Pancreas (tissue), 10 donors: ENCODE results near the gene ACOXL. TPM values are rescaled to one million over a fixed set of nuclear protein-coding genes. Genes with fewer than 3 reads are reported as not detected.

Source experiments
- ATAC-seq, 4 donors: fragments of 200-7000 bp; cut with Tn5 transposase; one replicate each; pipeline versions ENCODE4 v1.8.0 to v1.9.1; 2020; ENCODE audit warnings: mild to moderate bottlenecking in 4 of 4, moderate library complexity in 4 of 4
- DNase-seq, 6 donors: peaks; one replicate each; pipeline ENCODE4 v3.0.0-alpha.2; 2020
- FAIRE-seq: peaks from 2 replicates; lab custom pipeline; 2012; peaks lifted over from hg19 to GRCh38; lab: Jason Lieb, UNC
- H3K27ac ChIP-seq, 4 donors: fragments of 200-600 bp; sonication (generic); 1 replicate in 3 of 4; 2 replicates in 1 of 4; pipeline versions ENCODE4 v1.5.0 to v1.8.0; 2020
- H3K27me3 ChIP-seq, 4 donors: fragments of 200-600 bp; one replicate each; pipeline ENCODE4 v1.8.0; 2021
- H3K36me3 ChIP-seq, 3 donors: fragments of 200-600 bp; sonication (generic) in 1 of 3; one replicate each; pipeline versions ENCODE4 v1.5.0 to v1.8.0; 2020 to 2021
- H3K4me1 ChIP-seq, 3 donors: fragments of 200-600 bp; one replicate each; pipeline ENCODE4 v1.8.0; 2021
- H3K4me3 ChIP-seq, 4 donors: fragments of 200-600 bp; sonication (generic) in 2 of 4; one replicate each; pipeline versions ENCODE4 v1.5.0 to v1.8.0; 2020 to 2021
- H3K9me3 ChIP-seq, 4 donors: fragments of 200-600 bp; one replicate each; pipeline ENCODE4 v1.8.0; 2021
- CTCF ChIP-seq, 4 donors: fragments of 200-600 bp; sonication (generic) in 3 of 4; IDR thresholded peaks; one replicate each; pipeline versions ENCODE4 v1.5.0 to v1.8.0; 2021; ENCODE audit warnings: antibody characterized with exemption in 4 of 4
- WGBS, 2 donors: extraction: QIAGEN DNeasy Blood & Tissue Kit; methylation state at CpG; one replicate each; pipeline ENCODE4 v1.1.7; 2013; 5-methylcytosine and 5-hydroxymethylcytosine counted together
- intact Hi-C, 3 donors: fragments of 100-400 bp; cut with DNase I; formaldehyde crosslinking; loops; one replicate each; pipeline versions ENCODE4 v1.11.1 to v1.14.2; 2022
- polyA plus RNA-seq, 2 donors: library from polyadenylated mRNA; stranded (reverse); fragments of 200-250 nt; gene quantifications; one replicate each; pipeline ENCODE4 v1.2.3, GENCODE V29; 2013
- total RNA-seq, 6 donors: library from RNA; stranded (reverse); fragmentation: NEBNext Ultra II Directional in 4 of 6; extraction: Animal tissue kit (Norgen Biotek cat#: 25700) in 4 of 6; gene quantifications; one replicate each; pipeline versions ENCODE4 v1.2.1 to v1.2.4, GENCODE V29; 2021 to 2023
- donor health status: healthy with polysubstance abuse.
- donor health status: DM: no; HTN: no; CAD: no; lungs with moderate emphysema.
- donor health status: DM: no; HTN: no; CAD: no.
- donor health status: control.
- donor health status: control.
- donor health status: Bipolar disorder and iron deficiency.
- donor health status: DM: yes; HTN: yes; CAD: no.
- donor health status: DM: no; HTN: no; CAD: no.
- donor health status: DM: no; HTN: no; CAD: no.
- donor health status: DM: yes; HTN: yes; CAD: no.

Gene ACOXL
- total and polyA plus RNA-seq, 8 donors, result 0.06 to 0.75 (median 0.21) TPM; not detected in 2

GRCh38 chr2:110993557-110994231, 261.3 kb downstream of the ACOXL start:
- H3K27me3 ChIP-seq, result peaks cover 0 to 20% (median 0%) of the 10 kb centered on the region in 4 donors
- 33 to 34% methylated on average over 4 of the region's 4 CpGs for WGBS, 2 donors
- peak in 2 of 6 donors; percentile 15 to 39 for DNase-seq
- no peaks in the 10 kb centered on the region for H3K36me3 ChIP-seq
- ATAC-seq, result peak; percentile 56 to 87 (median 75)
- intact Hi-C loops, result no loop called here
- H3K4me1 ChIP-seq, result no peaks in the 10 kb centered on the region
- no peak overlapping the region for H3K27ac ChIP-seq
- no peak overlapping the region for H3K4me3 ChIP-seq
- TF ChIP-seq CTCF (IDR thresholded peaks at IDR 0.05), result no peak
- no peak for FAIRE-seq
- H3K9me3 ChIP-seq, result no peaks in the 10 kb centered on the region

DNA sequence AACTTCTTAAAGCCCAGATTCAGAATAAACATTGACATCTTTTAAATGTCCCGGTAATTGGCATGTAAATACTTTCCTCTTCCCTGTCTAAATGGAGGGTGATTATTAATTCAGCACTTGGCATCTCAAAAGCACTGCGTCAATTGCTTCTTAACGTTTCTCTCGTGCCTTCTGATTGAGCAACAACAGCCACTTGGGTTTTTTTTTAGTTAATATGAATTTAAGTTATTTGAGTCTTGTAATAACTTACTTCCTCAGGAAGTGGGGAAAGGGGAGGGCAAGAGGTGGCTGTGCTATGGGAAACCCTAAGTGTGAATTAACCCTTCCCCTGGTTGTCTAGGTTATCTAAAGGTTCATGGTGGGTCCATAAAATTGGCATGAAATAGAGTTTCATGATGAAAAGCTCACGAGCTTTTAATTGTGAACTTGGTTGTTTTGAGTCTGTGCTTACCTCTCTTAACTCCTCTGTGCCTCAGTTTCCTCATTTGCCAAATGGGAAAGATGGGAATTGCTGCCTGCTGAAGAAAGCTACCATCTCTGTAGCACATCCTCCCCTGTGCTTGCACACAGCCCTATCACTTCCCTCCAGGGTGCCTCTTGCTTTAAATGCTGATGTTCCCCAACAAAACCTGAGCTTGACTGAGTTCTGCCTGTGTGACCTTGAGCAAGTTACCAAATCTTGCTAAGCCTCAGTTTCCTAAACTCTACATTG, 262.0 kb downstream of the ACOXL start:
- peaks cover 0 to 20% (median 0%) of the 10 kb centered on the region in 4 donors for H3K27me3 ChIP-seq
- no peak for TF ChIP-seq CTCF (IDR thresholded peaks at IDR 0.05)
- FAIRE-seq (no peak), ATAC-seq (peak in 2 of 4 donors; percentile 25 to 46), DNase-seq (no peak)
- no peaks in the 10 kb centered on the region for H3K4me1 ChIP-seq
- intact Hi-C loops, result no loop called here
- no peak overlapping the region for H3K27ac ChIP-seq
- WGBS, 2 donors, result 17 to 21% methylated on average over 5 of the region's 5 CpGs
- no peaks in the 10 kb centered on the region for H3K36me3 ChIP-seq
- H3K4me3 ChIP-seq, result no peak overlapping the region
- H3K9me3 ChIP-seq, result no peaks in the 10 kb centered on the region

- no peak for ATAC-seq
- TF ChIP-seq CTCF (IDR thresholded peaks at IDR 0.05), result no peak
- 85 to 91% methylated on average over 6 of the region's 6 CpGs for WGBS, 2 donors
- H3K36me3 ChIP-seq, result no peaks in the 10 kb centered on the region
- H3K4me3 ChIP-seq, result no peak overlapping the region
- FAIRE-seq, result no peak
- H3K4me1 ChIP-seq, result no peaks in the 10 kb centered on the region
- H3K27me3 ChIP-seq, result peaks cover 0 to 20% (median 0%) of the 10 kb centered on the region in 4 donors
- intact Hi-C loops, result no loop called here
- no peaks in the 10 kb centered on the region for H3K9me3 ChIP-seq
- no peak overlapping the region for H3K27ac ChIP-seq
- no peak for DNase-seq
These were observed 263.5 kb downstream of the ACOXL start for GRCh38 chr2:110995911-110996310.

- TF ChIP-seq CTCF (IDR thresholded peaks at IDR 0.05), result no peak
- ATAC-seq, result no peak
These were observed 265.1 kb downstream of the ACOXL start for GRCh38 chr2:110997331-110998045.

More at GRCh38 chr2:110997331-110998045, 265.1 kb downstream of the ACOXL start:
- 61 to 72% methylated on average over 6 of the region's 6 CpGs for WGBS, 2 donors
- H3K4me1 ChIP-seq, result no peaks in the 10 kb centered on the region
- no peak overlapping the region for H3K27ac ChIP-seq
- H3K4me3 ChIP-seq, result no peak overlapping the region
- no peak for FAIRE-seq
- H3K27me3 ChIP-seq, result peaks cover 0 to 20% (median 0%) of the 10 kb centered on the region in 4 donors
- H3K9me3 ChIP-seq, result no peaks in the 10 kb centered on the region
- DNase-seq, result no peak
- intact Hi-C loops, result no loop called here
- H3K36me3 ChIP-seq, result no peaks in the 10 kb centered on the region
